Measurements from ENCODE around the gene FKBP5. TPM values are rescaled to one million over a fixed set of nuclear protein-coding genes. Genes with fewer than 3 reads are reported as not detected.

The FKBP5 gene
- total RNA-seq, 1 experiment from 2014 or later = 33.9 TPM

GRCh38 chr6:35610830-35611229, 77.9 kb downstream of the FKBP5 start:
- Histone ChIP-seq H3K9ac (ENCODE audit: extremely low read depth, insufficient read length, low read length) (no peak overlapping the region), H3K9me3 (ENCODE audit: control insufficient read depth, low read depth, low read length) (no peaks in the 10 kb centered on the region), H2AFZ (ENCODE audit: low read length) (no peak overlapping the region), H2BK120ac (ENCODE audit: low read depth, low read length, poor library complexity, severe bottlenecking) (no peak overlapping the region), H4K8ac (replicated peaks; ENCODE audit: insufficient read length, low read depth, low read length) (no peak overlapping the region), H3K4me1 (ENCODE audit: insufficient read depth, low read length) (no peaks in the 10 kb centered on the region), H2AK5ac (ENCODE audit: insufficient read length, low read length) (no peak overlapping the region), H2BK12ac (ENCODE audit: insufficient read length, low read depth, low read length) (no peak overlapping the region), H2BK15ac (ENCODE audit: low read depth, low read length) (no peak overlapping the region), H3K14ac (ENCODE audit: insufficient read depth, low read length) (no peak overlapping the region), H3K27ac (ENCODE audit: insufficient read length, low read depth, low read length) (no peak overlapping the region), H4K91ac (ENCODE audit: insufficient read length, low read depth, low read length) (no peak overlapping the region), H3K27me3 (ENCODE audit: insufficient read depth, low read length) (no peaks in the 10 kb centered on the region), H4K5ac (ENCODE audit: insufficient read length, low read depth, low read length) (no peak overlapping the region), H3K4ac (ENCODE audit: low read depth, low read length) (no peak overlapping the region), H3K18ac (ENCODE audit: insufficient read length, low read depth, low read length) (no peak overlapping the region), H3K79me2 (ENCODE audit: insufficient read depth, low read length) (no peaks in the 10 kb centered on the region), H2BK20ac (ENCODE audit: low read depth, low read length, poor library complexity, severe bottlenecking) (no peak overlapping the region), H3K23ac (ENCODE audit: insufficient read length, low read depth, low read length) (no peak overlapping the region), H2BK5ac (ENCODE audit: insufficient read length, low read length) (no peak overlapping the region), H3T11ph (ENCODE audit: low read length) (no peak overlapping the region), H3K56ac (ENCODE audit: insufficient read length, low read depth, low read length) (no peak overlapping the region), H3K79me1 (ENCODE audit: insufficient read depth, low read depth, low read length, poor library complexity, severe bottlenecking) (no peaks in the 10 kb centered on the region), H3K4me2 (ENCODE audit: insufficient read depth, insufficient read length, low read length) (no peak overlapping the region), H4K20me1 (ENCODE audit: control insufficient read depth, insufficient read depth, insufficient read length) (no peaks in the 10 kb centered on the region), H3K23me2 (ENCODE audit: insufficient read length, low read depth, low read length, poor library complexity, severe bottlenecking) (no peaks in the 10 kb centered on the region)
- Mint-ChIP-seq H3K27me3 (ENCODE audit: low read depth) (no peaks in the 10 kb centered on the region), H3K36me3 (ENCODE audit: insufficient read depth in 1 of 3, low read depth in 3 of 3) (peaks cover 17 to 40% (median 39%) of the 10 kb centered on the region in 3 experiments; a peak in 6 of 7 replicates), H3K27ac (peak overlapping the region in 1 of 3 experiments; percentile 54; a peak in 1 of 7 replicates), H3K9me3 (no peaks in the 10 kb centered on the region), H3K4me1 (peaks cover 3 to 5% of the 10 kb centered on the region in 2 experiments; a peak in 3 of 4 replicates), H3K4me3 (no peak overlapping the region)
- no CpG with 5 or more reads among the region's 3 CpGs for WGBS (ENCODE audit: extremely low coverage, insufficient read length, low lambda C conversion rate)
- TF ChIP-seq CTCF (conservative IDR thresholded peaks at IDR 0.05) = no peak
- DNase-seq = no peak
